K562 (cell line): Measurements from ENCODE around the gene TPD52L3. TPM values are rescaled to one million over a fixed set of nuclear protein-coding genes. Genes with fewer than 3 reads are reported as not detected.

Experiments
- ATAC-seq: fragments of 200-7000 bp; cut with Tn5 transposase; 3 replicates; pipeline ENCODE4 v1.9.1; 2020; ENCODE audit warnings: moderate library complexity
- BruUV-seq: library from RNA; stranded (reverse); fragments of 400-500 nt; replicated peaks from 2 replicates; lab custom pipeline; 2021; lab: Mats Ljungman, UMichigan
- CTCF ChIA-PET: fragments of 300-600 bp; formaldehyde crosslinking; extraction: SDS; loops from one replicate; lab custom pipeline; 2021; ENCODE audit warnings: low intra/inter-chr PET ratio; lab: Yijun Ruan, JAX
- POLR2A ChIA-PET: fragments of 300-600, 350-650 bp; sonication (Branson Sonifier 250); formaldehyde crosslinking; extraction: SDS; loops from one replicate; lab custom pipeline; 2021; ENCODE audit warnings: antibody characterized with exemption, inconsistent platforms; lab: Yijun Ruan, JAX
- DNase-seq, 4 experiments: peaks; one replicate each; pipeline versions ENCODE4 v3.0.0 to v3.0.0-alpha.2; 2011 to 2018; ENCODE audit warnings: low spot score in 3 of 4, mixed read lengths in 3 of 4; ENCODE audit errors: extremely low read depth in 1 of 4
- FAIRE-seq: peaks from 2 replicates; lab custom pipeline; 2011; peaks lifted over from hg19 to GRCh38; lab: Jason Lieb, UNC
- H2AFZ ChIP-seq: 2 replicates; pipeline ENCODE4 v1.6.0; 2011; ENCODE audit warnings: low read depth, low read length, control low read depth, inconsistent platforms
- H3K27ac ChIP-seq: fragments of 200-600 bp; 3 replicates; pipeline ENCODE4 v1.8.0; 2011; ENCODE audit warnings: low read depth, mild to moderate bottlenecking, control low read depth, inconsistent platforms, low read length, moderate library complexity, mixed read lengths; ENCODE audit errors: extremely low read depth
- H3K27me3 ChIP-seq, 2 experiments: fragments of 300-600 bp in 1 of 2; 2 replicates in 1 of 2; 3 replicates in 1 of 2; pipeline versions ENCODE4 v1.6.0 to v1.8.0; 2011; ENCODE audit warnings: inconsistent platforms in 2 of 2, low read length in 2 of 2, mild to moderate bottlenecking in 1 of 2, mixed read lengths in 1 of 2, moderate library complexity in 1 of 2; ENCODE audit not compliant: control insufficient read depth in 2 of 2, insufficient read depth in 2 of 2
- H3K36me3 ChIP-seq: fragments of 300-600 bp; 3 replicates; pipeline ENCODE4 v1.8.0; 2011; ENCODE audit warnings: mild to moderate bottlenecking, low read length, inconsistent platforms; ENCODE audit not compliant: control insufficient read depth, insufficient read depth
- H3K4me1 ChIP-seq, 2 experiments: fragments of 200-600 bp in 1 of 2; replicated peaks in 1 of 2; 2 replicates in 1 of 2; 3 replicates in 1 of 2; pipeline versions ENCODE4 v1.5.1 to v1.8.0; 2011; ENCODE audit warnings: inconsistent platforms in 2 of 2, low read length in 2 of 2, mild to moderate bottlenecking in 1 of 2, mixed read lengths in 1 of 2, moderate library complexity in 1 of 2; ENCODE audit not compliant: control insufficient read depth in 2 of 2, insufficient read depth in 2 of 2
- H3K4me2 ChIP-seq: 2 replicates; pipeline ENCODE4 v1.6.1; 2011; ENCODE audit warnings: low read length, control low read depth, inconsistent platforms, mixed read lengths; ENCODE audit not compliant: insufficient read depth
- H3K4me3 ChIP-seq: fragments of 200-600 bp; sonication (generic), shearing (Covaris generic); 2 replicates; pipeline ENCODE4 v1.5.1; 2016; ENCODE audit warnings: control low read depth, inconsistent platforms
- H3K79me2 ChIP-seq: fragments of 200-600 bp; 3 replicates; pipeline ENCODE4 v1.8.0; 2011; ENCODE audit warnings: low read length, inconsistent platforms; ENCODE audit not compliant: control insufficient read depth, insufficient read depth
- H3K9ac ChIP-seq, 2 experiments: 2 replicates each; pipeline versions ENCODE4 v1.6.0 to v1.6.1; 2011; ENCODE audit warnings: low read depth in 2 of 2, low read length in 2 of 2, control low read depth in 1 of 2, inconsistent platforms in 1 of 2, mild to moderate bottlenecking in 1 of 2, mixed read lengths in 1 of 2; ENCODE audit not compliant: insufficient read depth in 1 of 2
- H3K9me1 ChIP-seq: one replicate; pipeline ENCODE4 v1.6.0; 2011; ENCODE audit warnings: inconsistent platforms, mild to moderate bottlenecking, low read length, moderate library complexity; ENCODE audit not compliant: control insufficient read depth, insufficient read depth
- H3K9me3 ChIP-seq: replicated peaks from 2 replicates; pipeline ENCODE4 v1.5.1; 2011; ENCODE audit warnings: low read depth, low read length, inconsistent platforms; ENCODE audit not compliant: control insufficient read depth, insufficient read depth
- H4K20me1 ChIP-seq: replicated peaks from 2 replicates; pipeline ENCODE4 v1.6.1; 2011; ENCODE audit warnings: low read length, inconsistent platforms, mixed read lengths; ENCODE audit not compliant: control insufficient read depth, insufficient read depth
- BCL6 ChIP-seq: fragments of 250-450 bp; sonication (Bioruptor Pico); IDR thresholded peaks from 2 replicates; pipeline ENCODE4 v1.4.0; 2020
- EWSR1 ChIP-seq: fragments of 450-650 bp; IDR thresholded peaks from 2 replicates; pipeline ENCODE4 v1.6.1; 2018; ENCODE audit warnings: borderline replicate concordance, mild to moderate bottlenecking, low read depth, moderate library complexity; ENCODE audit not compliant: partially characterized antibody
- EZH2 ChIP-seq: IDR thresholded peaks from 2 replicates; pipeline ENCODE4 v1.6.1; 2012; ENCODE audit warnings: low read depth, mild to moderate bottlenecking, inconsistent platforms, low read length, borderline replicate concordance
- FIP1L1 ChIP-seq: fragments of 200-400 bp; formaldehyde crosslinking; IDR thresholded peaks from 2 replicates; pipeline ENCODE4 v1.6.1; 2018; ENCODE audit warnings: mild to moderate bottlenecking, low read depth, low read length; ENCODE audit not compliant: poor library complexity, severe bottlenecking
- GABPB1 ChIP-seq: sonication (generic); formaldehyde crosslinking; IDR thresholded peaks from 2 replicates; pipeline ENCODE4 v1.8.0; 2022; ENCODE audit warnings: mild to moderate bottlenecking, missing genetic modification reagents
- HNRNPUL1 ChIP-seq: fragments of 200-400 bp; formaldehyde crosslinking; IDR thresholded peaks from 2 replicates; pipeline ENCODE4 v1.6.1; 2017; ENCODE audit warnings: low read length
- NR3C1 ChIP-seq: sonication (generic); formaldehyde crosslinking; IDR thresholded peaks from 2 replicates; pipeline ENCODE4 v1.8.1; 2022; ENCODE audit warnings: missing genetic modification reagents
- RBM39 ChIP-seq: fragments of 200-400 bp; formaldehyde crosslinking; optimal IDR thresholded peaks from 2 replicates; pipeline ENCODE3; 2018; ENCODE audit warnings: low read depth, low read length
- RERE ChIP-seq: sonication (generic); formaldehyde crosslinking; IDR thresholded peaks from 2 replicates; pipeline ENCODE4 v1.8.0; 2023; ENCODE audit warnings: missing genetic modification reagents, mild to moderate bottlenecking, borderline replicate concordance
- SAFB2 ChIP-seq: fragments of 200-400 bp; formaldehyde crosslinking; IDR thresholded peaks from 2 replicates; pipeline ENCODE4 v1.6.1; 2018; ENCODE audit warnings: borderline replicate concordance, low read length, low read depth, moderate library complexity; ENCODE audit not compliant: severe bottlenecking
- SRSF9 ChIP-seq: fragments of 200-400 bp; formaldehyde crosslinking; IDR thresholded peaks from 2 replicates; pipeline ENCODE4 v1.6.1; 2017; ENCODE audit warnings: low read depth, low read length, borderline replicate concordance
- TAF15 ChIP-seq: fragments of 200-400 bp; formaldehyde crosslinking; IDR thresholded peaks from 2 replicates; pipeline ENCODE4 v1.6.1; 2017; ENCODE audit warnings: mild to moderate bottlenecking, low read depth, low read length, moderate library complexity
- ZKSCAN1 ChIP-seq: fragments of 150-350 bp; IDR thresholded peaks from 2 replicates; pipeline ENCODE4 v1.6.1; 2016; ENCODE audit warnings: low read depth, low read length
- ZNF133 ChIP-seq: fragments of 250-450 bp; sonication (Bioruptor Pico); IDR thresholded peaks from 2 replicates; pipeline ENCODE4 v1.4.0; 2020; ENCODE audit warnings: mild to moderate bottlenecking
- ZNF41 ChIP-seq: fragments of 250-450 bp; sonication (Bioruptor Pico); conservative IDR thresholded peaks from 2 replicates; pipeline ENCODE4 v1.4.0; 2020; ENCODE audit warnings: mild to moderate bottlenecking
- in situ Hi-C: fragments of 300-500 bp; cut with MboI; formaldehyde crosslinking; loops from 4 replicates; pipeline ENCODE4 v1.15.0; 2018; ENCODE audit warnings: inconsistent platforms, mixed read lengths
- intact Hi-C: fragments of 100-400 bp; cut with micrococcal nuclease; formaldehyde crosslinking; loops from 2 replicates; pipeline ENCODE4 v1.14.2; 2022
- polyA plus RNA-seq, 8 experiments: library from polyadenylated mRNA; depleted of rRNA in 4 of 8; stranded (reverse) in 5 of 8; unstranded in 3 of 8; fragments of >200 nt; fragmentation: Nextera tagmentation in 2 of 8; fragmentation: Illumina TruSeq in 1 of 8; extraction: Ambion mirVana in 2 of 8; extraction: Trizol in 1 of 8; gene quantifications; 2 replicates each; pipeline versions ENCODE4 v1.2.1 to v1.2.3, GENCODE V29; 2011 to 2014; ENCODE audit warnings: inconsistent platforms in 1 of 8, missing spikeins in 1 of 8
- total RNA-seq, 7 experiments: library from RNA; depleted of rRNA in 6 of 7; stranded (reverse); fragments of >200 nt in 6 of 7; fragmentation: Illumina TruSeq in 2 of 7; extraction: Trizol in 2 of 7; gene quantifications; 2 replicates each; pipeline versions ENCODE4 v1.2.1 to v1.2.3, GENCODE V29; 2011 to 2021; ENCODE audit warnings: low replicate concordance in 1 of 7
- TF ChIP-seq, protein P1 (sequence below): fragments of 450-650 bp; conservative IDR thresholded peaks from 2 replicates; pipeline ENCODE4 v1.6.1; 2016; ENCODE audit warnings: missing genetic modification characterization, low read depth, mild to moderate bottlenecking, control low read depth, missing compliant biosample characterization
- TF ChIP-seq, protein P2 (sequence below): fragments of 450-650 bp; IDR thresholded peaks from 2 replicates; pipeline ENCODE4 v1.6.1; 2017; ENCODE audit warnings: mild to moderate bottlenecking, moderate library complexity

Gene TPD52L3
- total and polyA plus RNA-seq, 9 of the 15 experiments (the other 6 are each of a cell fraction or from before 2014, with no cell fraction given), result not detected

GRCh38 chr9:6334305-6334704, 6.1 kb downstream of the TPD52L3 start:
- ATAC-seq (no peak), DNase-seq (no peak), FAIRE-seq (no peak)
- no peaks in the 10 kb centered on the region for H3K9me3 ChIP-seq
- BruUV-seq, result no TSS peak
- CTCF ChIA-PET, result no interaction called here
- no peaks in the 10 kb centered on the region for H3K4me1 ChIP-seq
- H3K79me2 ChIP-seq, result no peaks in the 10 kb centered on the region
- H3K36me3 ChIP-seq, result no peaks in the 10 kb centered on the region
- no peak overlapping the region for H2AFZ ChIP-seq
- in situ Hi-C loops (no loop called here), intact Hi-C loops (no loop called here)
- no peaks in the 10 kb centered on the region for H4K20me1 ChIP-seq
- H3K27me3 ChIP-seq, result no peaks in the 10 kb centered on the region
- no peaks in the 10 kb centered on the region for H3K9me1 ChIP-seq
- no peak overlapping the region for H3K4me2 ChIP-seq
- H3K9ac ChIP-seq, result no peak overlapping the region
- no peak overlapping the region for H3K27ac ChIP-seq
- POLR2A ChIA-PET, result no interaction called here
- H3K4me3 ChIP-seq, result no peak overlapping the region
- TF ChIP-seq RERE (no peak), EWSR1 (no peak), NR3C1 (no peak), EZH2 (no peak), GABPB1 (CRISPR knock-in tag) (no peak), BCL6 (CRISPR knock-in tag) (no peak), SAFB2 (no peak), ZNF133 (CRISPR knock-in tag) (no peak), RBM39 (no peak), HNRNPUL1 (no peak), SRSF9 (no peak), ZKSCAN1 (no peak), FIP1L1 (no peak), ZNF41 (CRISPR knock-in tag) (no peak), TAF15 (no peak)
- TF ChIP-seq, protein P1, sequence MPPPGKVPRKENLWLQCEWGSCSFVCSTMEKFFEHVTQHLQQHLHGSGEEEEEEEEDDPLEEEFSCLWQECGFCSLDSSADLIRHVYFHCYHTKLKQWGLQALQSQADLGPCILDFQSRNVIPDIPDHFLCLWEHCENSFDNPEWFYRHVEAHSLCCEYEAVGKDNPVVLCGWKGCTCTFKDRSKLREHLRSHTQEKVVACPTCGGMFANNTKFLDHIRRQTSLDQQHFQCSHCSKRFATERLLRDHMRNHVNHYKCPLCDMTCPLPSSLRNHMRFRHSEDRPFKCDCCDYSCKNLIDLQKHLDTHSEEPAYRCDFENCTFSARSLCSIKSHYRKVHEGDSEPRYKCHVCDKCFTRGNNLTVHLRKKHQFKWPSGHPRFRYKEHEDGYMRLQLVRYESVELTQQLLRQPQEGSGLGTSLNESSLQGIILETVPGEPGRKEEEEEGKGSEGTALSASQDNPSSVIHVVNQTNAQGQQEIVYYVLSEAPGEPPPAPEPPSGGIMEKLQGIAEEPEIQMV, result no peak
- TF ChIP-seq, protein P2, sequence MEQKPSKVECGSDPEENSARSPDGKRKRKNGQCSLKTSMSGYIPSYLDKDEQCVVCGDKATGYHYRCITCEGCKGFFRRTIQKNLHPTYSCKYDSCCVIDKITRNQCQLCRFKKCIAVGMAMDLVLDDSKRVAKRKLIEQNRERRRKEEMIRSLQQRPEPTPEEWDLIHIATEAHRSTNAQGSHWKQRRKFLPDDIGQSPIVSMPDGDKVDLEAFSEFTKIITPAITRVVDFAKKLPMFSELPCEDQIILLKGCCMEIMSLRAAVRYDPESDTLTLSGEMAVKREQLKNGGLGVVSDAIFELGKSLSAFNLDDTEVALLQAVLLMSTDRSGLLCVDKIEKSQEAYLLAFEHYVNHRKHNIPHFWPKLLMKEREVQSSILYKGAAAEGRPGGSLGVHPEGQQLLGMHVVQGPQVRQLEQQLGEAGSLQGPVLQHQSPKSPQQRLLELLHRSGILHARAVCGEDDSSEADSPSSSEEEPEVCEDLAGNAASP, result no peak
